ENCODE data around the gene IL1R2.

- no peak for TF ChIP-seq CTCF (IDR thresholded peaks at IDR 0.05)
- no peak for TF ChIP-seq POLR2AphosphoS5 (IDR thresholded peaks at IDR 0.05)
Measured at GRCh38 chr2:102051692-102052277, 60.0 kb downstream of the IL1R2 start.
